GM12878 (cell line): ENCODE results near the gene MIA3. TPM values are rescaled to one million over a fixed set of nuclear protein-coding genes. Genes with fewer than 3 reads are reported as not detected.

Experiments
- ATAC-seq: fragments of 200-7000 bp; cut with Tn5 transposase; 3 replicates; pipeline ENCODE4 v1.9.1; 2020; ENCODE audit warnings: mild to moderate bottlenecking, moderate library complexity
- BruUV-seq: library from RNA; stranded (reverse); fragments of 400-500 nt; replicated peaks from 2 replicates; lab custom pipeline; 2021; lab: Mats Ljungman, UMichigan
- CTCF ChIA-PET: fragments of 300-600 bp; sonication (Branson Sonifier 250); formaldehyde crosslinking; extraction: SDS; loops from one replicate; lab custom pipeline; 2021; ENCODE audit warnings: inconsistent platforms; lab: Yijun Ruan, JAX
- POLR2A ChIA-PET: fragments of 350-600 bp; formaldehyde crosslinking; extraction: SDS; loops from one replicate; lab custom pipeline; 2021; ENCODE audit warnings: inconsistent platforms; lab: Charles Lee
- RAD21 ChIA-PET: fragments of 300-600 bp; sonication (Branson Sonifier 250); formaldehyde crosslinking; loops from one replicate; lab custom pipeline; 2023; ENCODE audit warnings: antibody characterized with exemption; ENCODE audit not compliant: unreplicated experiment; lab: Charles Lee
- SMC1A ChIA-PET: fragments of 300-600 bp; sonication (Branson Sonifier 250); formaldehyde crosslinking; loops from one replicate; lab custom pipeline; 2023; ENCODE audit not compliant: unreplicated experiment, uncharacterized antibody; lab: Charles Lee
- DNase-seq: peaks from one replicate; pipeline ENCODE4 v3.0.0-alpha.2; 2011; ENCODE audit warnings: low read depth, low spot score
- FAIRE-seq: peaks from 3 replicates; lab custom pipeline; 2011; peaks lifted over from hg19 to GRCh38; lab: Jason Lieb, UNC
- H2AFZ ChIP-seq: 2 replicates; pipeline ENCODE4 v1.6.0; 2011; ENCODE audit warnings: low read depth, low read length, control low read depth; ENCODE audit not compliant: control insufficient read depth
- H3K27ac ChIP-seq: 2 replicates; pipeline ENCODE4 v1.5.1; 2011; ENCODE audit warnings: control low read depth; ENCODE audit not compliant: control insufficient read depth, insufficient read depth
- H3K27me3 ChIP-seq, 2 experiments: replicated peaks in 1 of 2; 2 replicates each; pipeline versions ENCODE4 v1.6.0 to v1.6.1; 2011; ENCODE audit warnings: low read length in 1 of 2; ENCODE audit not compliant: control insufficient read depth in 2 of 2, insufficient read depth in 2 of 2
- H3K36me3 ChIP-seq, 2 experiments: 2 replicates each; pipeline ENCODE4 v1.5.1; 2011; ENCODE audit warnings: low read length in 1 of 2; ENCODE audit not compliant: control insufficient read depth in 2 of 2, insufficient read depth in 2 of 2
- H3K4me1 ChIP-seq: 2 replicates; pipeline ENCODE4 v1.6.1; 2011; ENCODE audit warnings: mild to moderate bottlenecking, low read length, moderate library complexity, mixed read lengths; ENCODE audit not compliant: control insufficient read depth, insufficient read depth
- H3K4me2 ChIP-seq: 2 replicates; pipeline ENCODE4 v1.6.0; 2011; ENCODE audit warnings: control low read depth; ENCODE audit not compliant: control insufficient read depth, insufficient read depth
- H3K4me3 ChIP-seq: fragments of 200-600 bp; sonication (generic); 2 replicates; pipeline ENCODE4 v1.5.1; 2016
- H3K79me2 ChIP-seq: 2 replicates; pipeline ENCODE4 v1.6.0; 2011; ENCODE audit warnings: low read length; ENCODE audit not compliant: control insufficient read depth, insufficient read depth
- H3K9ac ChIP-seq: 2 replicates; pipeline ENCODE4 v1.8.0; 2011; ENCODE audit warnings: low read length, control low read depth, mixed read lengths; ENCODE audit not compliant: control insufficient read depth, insufficient read depth
- H3K9me3 ChIP-seq: replicated peaks from 3 replicates; pipeline ENCODE4 v1.5.1; 2011; ENCODE audit warnings: mild to moderate bottlenecking, low read length; ENCODE audit not compliant: control insufficient read depth, insufficient read depth
- H4K20me1 ChIP-seq: 2 replicates; pipeline ENCODE4 v1.6.0; 2011; ENCODE audit not compliant: control insufficient read depth, insufficient read depth
- BHLHE40 ChIP-seq, 2 experiments: fragments of 450-650 bp in 1 of 2; IDR thresholded peaks; 2 replicates each; pipeline ENCODE4 v1.6.1; 2011 to 2017; ENCODE audit warnings: low read depth in 2 of 2, borderline replicate concordance in 1 of 2, improper control_type of control experiment in 1 of 2, low read length in 1 of 2, mild to moderate bottlenecking in 1 of 2
- CREM ChIP-seq: IDR thresholded peaks from 2 replicates; pipeline ENCODE4 v1.6.1; 2014; ENCODE audit warnings: antibody characterized with exemption, low read depth
- DPF2 ChIP-seq: fragments of 450-650 bp; IDR thresholded peaks from 2 replicates; pipeline ENCODE4 v1.6.1; 2017; ENCODE audit warnings: mild to moderate bottlenecking
- RB1 ChIP-seq: fragments of 450-650 bp; formaldehyde crosslinking; IDR thresholded peaks from 2 replicates; pipeline ENCODE4 v1.6.1; 2017; ENCODE audit warnings: mild to moderate bottlenecking, borderline replicate concordance
- REST ChIP-seq: IDR thresholded peaks from 2 replicates; pipeline ENCODE4 v1.6.1; 2012; ENCODE audit warnings: mild to moderate bottlenecking, low read depth, low read length
- RUNX3 ChIP-seq: IDR thresholded peaks from 2 replicates; pipeline ENCODE4 v1.6.1; 2012; ENCODE audit warnings: low read length, inconsistent platforms
- SKIL ChIP-seq: fragments of 450-650 bp; IDR thresholded peaks from 2 replicates; pipeline ENCODE4 v1.6.1; 2017; ENCODE audit warnings: mild to moderate bottlenecking, low read depth, inconsistent platforms; ENCODE audit not compliant: poor library complexity, severe bottlenecking
- ZBED1 ChIP-seq: IDR thresholded peaks from 2 replicates; pipeline ENCODE4 v1.6.1; 2016; ENCODE audit warnings: borderline replicate concordance
- ZNF207 ChIP-seq: fragments of 450-650 bp; IDR thresholded peaks from 2 replicates; pipeline ENCODE4 v1.6.1; 2014; ENCODE audit warnings: antibody characterized with exemption, mild to moderate bottlenecking, borderline replicate concordance
- ZNF592 ChIP-seq: fragments of 450-650 bp; IDR thresholded peaks from 2 replicates; pipeline ENCODE4 v1.6.1; 2017; ENCODE audit warnings: mild to moderate bottlenecking, moderate library complexity
- WGBS: methylation state at CpG from one replicate; pipeline ENCODE4 v1.1.6; 2016; ENCODE audit warnings: low lambda C conversion rate; ENCODE audit not compliant: insufficient replicate concordance, insufficient coverage; ENCODE audit errors: missing lambda C conversion rate; 5-methylcytosine and 5-hydroxymethylcytosine counted together
- in situ Hi-C: fragments of 300-500 bp; cut with MboI; formaldehyde crosslinking; loops from 9 replicates; pipeline ENCODE4 v1.14.3; 2018; ENCODE audit warnings: mixed read lengths
- intact Hi-C: fragments of 100-400 bp; cut with micrococcal nuclease; formaldehyde crosslinking; loops from one replicate; pipeline ENCODE4 v1.14.2; 2022; ENCODE audit not compliant: unreplicated experiment
- polyA plus RNA-seq, 11 experiments: library from polyadenylated mRNA; depleted of rRNA in 4 of 11; unstranded in 6 of 11; stranded (reverse) in 5 of 11; fragments of >200 nt; fragmentation: Nextera tagmentation in 4 of 11; fragmentation: Illumina TruSeq in 1 of 11; extraction: Ambion mirVana in 4 of 11; extraction: Trizol in 1 of 11; gene quantifications; 1 replicate in 1 of 11; 2 replicates in 10 of 11; pipeline versions ENCODE4 v1.2.1 to v1.2.3, GENCODE V29; 2011 to 2016; ENCODE audit warnings: inconsistent platforms in 2 of 11, missing spikeins in 2 of 11, low read depth in 1 of 11
- total RNA-seq, 4 experiments: library from RNA; depleted of rRNA in 3 of 4; stranded (reverse); fragments of >200 nt in 3 of 4; fragmentation: Illumina TruSeq in 1 of 4; extraction: Trizol in 1 of 4; gene quantifications; 2 replicates each; pipeline versions ENCODE4 v1.2.1 to v1.2.3, GENCODE V29; 2013 to 2021

MIA3 gene
- total and polyA plus RNA-seq, 10 of the 15 experiments (the other 5 are each of a cell fraction or from before 2014, with no cell fraction given): 12.9 to 50.8 (median 30.3) TPM

GRCh38 chr1:222653178-222653827 lies 35.4 kb downstream of the MIA3 start:
- Histone ChIP-seq H3K9ac (no peak overlapping the region), H3K79me2 (no peaks in the 10 kb centered on the region), H3K4me2 (peak overlapping the region; percentile 28; the same call in 1 of the 2 replicates), H4K20me1 (no peaks in the 10 kb centered on the region), H3K4me1 (peaks cover 30% of the 10 kb centered on the region), H3K27ac (no peak overlapping the region), H3K27me3 (no peaks in the 10 kb centered on the region), H3K4me3 (no peak overlapping the region), H3K9me3 (no peaks in the 10 kb centered on the region), H3K36me3 (peaks cover 2 to 29% of the 10 kb centered on the region in 2 experiments; a peak in 3 of 4 replicates), H2AFZ (no peak overlapping the region)
- ATAC-seq: peak; percentile 84
- intact Hi-C loops: no loop called here
- BruUV-seq: no TSS peak
- ChIA-PET SMC1A (interaction anchor here (0.7 to 4.1 kb wide), 11 partner anchors 9 to 188 kb away, joined by 3 to 23 read pairs (median 3); partner anchors contain the start of genes AIDA and BROX), CTCF (interaction anchor here (0.6 to 2.2 kb wide), 8 partner anchors 8 to 437 kb away, joined by 3 to 8 read pairs (median 4); no protein-coding TSS in a partner anchor), POLR2A (interaction anchor here (0.8 kb wide), 1 partner anchor 57 kb away, joined by 3 read pairs; no protein-coding TSS in a partner anchor), RAD21 (interaction anchor here (0.9 kb wide), 1 partner anchor 9 kb away, joined by 3 read pairs; no protein-coding TSS in a partner anchor)
- FAIRE-seq: no peak
- in situ Hi-C loops: loop anchor here (10.0 kb wide), 1 partner anchor 431 kb away; no protein-coding TSS in a partner anchor
- 6% methylated on average over 2 of the region's 2 CpGs for WGBS
- no peak for DNase-seq
- TF ChIP-seq SKIL (no peak), DPF2 (no peak), RUNX3 (peak; percentile 99), REST (no peak), BHLHE40 (IDR thresholded peaks at IDR 0.05; ENCODE audit: borderline replicate concordance in 1 of 2, low read depth in 2 of 2, low read length in 1 of 2) (no peak), ZBED1 (no peak), CREM (0 out of 2 replicates have a peak, but pooled peaks have one; percentile 20), ZNF592 (no peak), RB1 (no peak), ZNF207 (no peak)
